Endothelial cell (in vitro differentiated cells): ENCODE measurements around the gene S100A1. TPM values are rescaled to one million over a fixed set of nuclear protein-coding genes. Genes with fewer than 3 reads are reported as not detected.

Source experiments
- DNase-seq: peaks from one replicate; pipeline ENCODE4 v3.0.0; 2021; ENCODE audit warnings: low spot score
- H3K27ac Mint-ChIP-seq: one replicate; pipeline ENCODE4 v1.8.0; 2021; ENCODE audit warnings: mixed read lengths, inconsistent platforms; ENCODE audit not compliant: unreplicated experiment
- H3K27me3 Mint-ChIP-seq: one replicate; pipeline ENCODE4 v1.8.0; 2021; ENCODE audit warnings: mild to moderate bottlenecking, moderate library complexity, mixed read lengths, inconsistent platforms; ENCODE audit not compliant: unreplicated experiment
- H3K36me3 Mint-ChIP-seq: one replicate; pipeline ENCODE4 v1.8.0; 2021; ENCODE audit warnings: mild to moderate bottlenecking, low read depth, mixed read lengths, inconsistent platforms; ENCODE audit not compliant: unreplicated experiment
- H3K4me1 Mint-ChIP-seq: one replicate; pipeline ENCODE4 v1.8.0; 2021; ENCODE audit warnings: mild to moderate bottlenecking, mixed read lengths, inconsistent platforms; ENCODE audit not compliant: unreplicated experiment
- H3K4me3 Mint-ChIP-seq: one replicate; pipeline ENCODE4 v1.8.0; 2021; ENCODE audit warnings: mild to moderate bottlenecking, mixed read lengths, inconsistent platforms; ENCODE audit not compliant: unreplicated experiment
- H3K9me3 Mint-ChIP-seq: one replicate; pipeline ENCODE4 v1.8.0; 2021; ENCODE audit warnings: mixed read lengths, inconsistent platforms; ENCODE audit not compliant: unreplicated experiment
- CTCF ChIP-seq: fragments of 200-600 bp; sonication (generic); IDR thresholded peaks from one replicate; pipeline ENCODE4 v1.5.0; 2021; ENCODE audit warnings: antibody characterized with exemption; ENCODE audit not compliant: unreplicated experiment
- total RNA-seq: library from RNA; stranded (reverse); fragmentation: NEBNext Ultra II Directional; extraction: Animal tissue kit (Norgen Biotek cat#: 25700); gene quantifications from one replicate; pipeline ENCODE4 v1.2.1, GENCODE V29; 2021; ENCODE audit not compliant: unreplicated experiment

The S100A1 gene
- total RNA-seq, 1 donor from 2014 or later = not detected

- peak; percentile 69 for DNase-seq
- H3K36me3 Mint-ChIP-seq = peaks cover 7% of the 10 kb centered on the region
- H3K9me3 Mint-ChIP-seq = no peaks in the 10 kb centered on the region
- H3K27ac Mint-ChIP-seq = no peak overlapping the region
- no peaks in the 10 kb centered on the region for H3K4me1 Mint-ChIP-seq
- no peak overlapping the region for H3K4me3 Mint-ChIP-seq
- H3K27me3 Mint-ChIP-seq = peaks cover 10% of the 10 kb centered on the region
- TF ChIP-seq CTCF = no peak
These were observed 10.6 kb upstream of the S100A1 start for GRCh38 chr1:153617663-153618062.

- no peak for DNase-seq
- Mint-ChIP-seq H3K27ac (no peak overlapping the region), H3K27me3 (peaks cover 10% of the 10 kb centered on the region), H3K4me3 (no peak overlapping the region), H3K4me1 (peaks cover 13% of the 10 kb centered on the region), H3K36me3 (peaks cover 18% of the 10 kb centered on the region), H3K9me3 (no peaks in the 10 kb centered on the region)
- no peak for TF ChIP-seq CTCF
These were observed 9.1 kb upstream of the S100A1 start for GRCh38 chr1:153619171-153619570.

GRCh38 chr1:153623101-153623500, 5.1 kb upstream of the S100A1 start:
- Mint-ChIP-seq H3K4me3 (no peak overlapping the region), H3K4me1 (peaks cover 44% of the 10 kb centered on the region), H3K36me3 (peaks cover 27% of the 10 kb centered on the region), H3K9me3 (no peaks in the 10 kb centered on the region), H3K27me3 (peaks cover 14% of the 10 kb centered on the region), H3K27ac (peak overlapping the region; percentile 72)
- DNase-seq = no peak
- no peak for TF ChIP-seq CTCF

- DNase-seq = no peak
- Mint-ChIP-seq H3K4me1 (peaks cover 47% of the 10 kb centered on the region), H3K4me3 (peak overlapping the region; percentile 79), H3K9me3 (no peaks in the 10 kb centered on the region), H3K27ac (no peak overlapping the region), H3K27me3 (peaks cover 11% of the 10 kb centered on the region), H3K36me3 (peaks cover 21% of the 10 kb centered on the region)
- TF ChIP-seq CTCF = no peak
These were observed 3.1 kb upstream of the S100A1 start for GRCh38 chr1:153624965-153625611.

- Mint-ChIP-seq H3K9me3 (no peaks in the 10 kb centered on the region), H3K4me1 (peaks cover 47% of the 10 kb centered on the region), H3K27ac (peak overlapping the region; percentile 93), H3K4me3 (peak overlapping the region; percentile 93), H3K36me3 (peaks cover 21% of the 10 kb centered on the region), H3K27me3 (peaks cover 12% of the 10 kb centered on the region)
- TF ChIP-seq CTCF = no peak
- no peak for DNase-seq
These were observed 1.7 kb upstream of the S100A1 start for GRCh38 chr1:153626477-153626903.
